PC-9 (cell line): ENCODE measurements around the gene SRA1.

Experiments used
- CTCF ChIP-seq: fragments of 200-600 bp; sonication (generic); conservative IDR thresholded peaks from 2 replicates; pipeline ENCODE4 v1.6.1; 2017; ENCODE audit warnings: mixed run types, antibody characterized with exemption, mild to moderate bottlenecking, moderate library complexity
- EZH2 ChIP-seq: fragments of 200-600 bp; sonication (generic); IDR thresholded peaks from 2 replicates; pipeline ENCODE4 v1.8.0; 2017; ENCODE audit warnings: antibody characterized with exemption, low read depth

- TF ChIP-seq EZH2 (no peak), CTCF (no peak)
These were observed 6.9 kb downstream of the SRA1 start for GRCh38 chr5:140550147-140551079.
